Activated naive CD8-positive, alpha-beta T cell treated with anti-CD3 and anti-CD28 coated beads, Interleukin-2, amount 10 ng/mL, durations not matched to agents 7 days and 5 days (primary cell): ENCODE measurements around the gene EEF1A1. TPM values are rescaled to one million over a fixed set of nuclear protein-coding genes. Genes with fewer than 3 reads are reported as not detected.

ENCODE experiments used
- ATAC-seq: fragments of 150-1000 bp; cut with Tn5 transposase; one replicate; pipeline ENCODE4 v1.10.0; 2021; ENCODE audit warnings: low read depth, moderate library complexity
- POLR2A ChIA-PET: fragments of 350-600 bp; sonication (Branson Sonifier 250); formaldehyde crosslinking; loops from one replicate; lab custom pipeline; 2021; ENCODE audit warnings: antibody characterized with exemption; lab: Charles Lee
- DNase-seq: peaks from one replicate; pipeline ENCODE4 v3.0.0; 2021
- H3K27ac Mint-ChIP-seq: one replicate; pipeline ENCODE4 v1.8.0; 2022; ENCODE audit warnings: mild to moderate bottlenecking, mixed read lengths
- H3K27me3 Mint-ChIP-seq: one replicate; pipeline ENCODE4 v1.8.0; 2022; ENCODE audit warnings: mild to moderate bottlenecking, moderate library complexity, mixed read lengths
- H3K36me3 Mint-ChIP-seq: one replicate; pipeline ENCODE4 v1.8.0; 2021; ENCODE audit warnings: mild to moderate bottlenecking, mixed read lengths
- H3K4me1 Mint-ChIP-seq: one replicate; pipeline ENCODE4 v1.8.0; 2021; ENCODE audit warnings: mixed read lengths
- H3K4me3 Mint-ChIP-seq: one replicate; pipeline ENCODE4 v1.8.0; 2022; ENCODE audit warnings: mild to moderate bottlenecking, moderate library complexity, mixed read lengths
- H3K9me3 Mint-ChIP-seq: one replicate; pipeline ENCODE4 v1.8.0; 2021; ENCODE audit warnings: mixed read lengths
- total RNA-seq, 2 experiments: library from RNA; stranded (reverse); gene quantifications; one replicate each; pipeline ENCODE4 v1.2.3, GENCODE V29; 2021

EEF1A1 gene
- total RNA-seq, 2 experiments from 2014 or later, result 8,804 to 9,235 TPM

GRCh38 chr6:73476723-73477122 is 44.1 kb downstream of the EEF1A1 start:
- POLR2A ChIA-PET, result interaction anchor here (0.6 to 1.8 kb wide), 5 partner anchors 16 to 166 kb away, joined by 3 to 5 read pairs (median 3); partner anchors contain the start of gene MTO1
- Mint-ChIP-seq H3K9me3 (no peaks in the 10 kb centered on the region), H3K4me3 (no peak overlapping the region), H3K4me1 (peaks cover 8% of the 10 kb centered on the region), H3K27me3 (no peaks in the 10 kb centered on the region), H3K36me3 (peaks cover 33% of the 10 kb centered on the region), H3K27ac (no peak overlapping the region)
- ATAC-seq (no peak), DNase-seq (no peak)

- peaks cover 40% of the 10 kb centered on the region for H3K36me3 Mint-ChIP-seq
- peaks cover 19% of the 10 kb centered on the region for H3K4me1 Mint-ChIP-seq
- H3K27ac Mint-ChIP-seq, result peak overlapping the region; percentile 79
- DNase-seq (no peak), ATAC-seq (peak; percentile 51)
- no peaks in the 10 kb centered on the region for H3K27me3 Mint-ChIP-seq
- POLR2A ChIA-PET, result interaction anchor here (0.8 to 4.8 kb wide), 6 partner anchors 9 to 183 kb away, joined by 3 to 40 read pairs (median 4); partner anchors contain the start of genes CGAS, EEF1A1, MTO1 and SLC17A5
- H3K4me3 Mint-ChIP-seq, result peak overlapping the region; percentile 64
- H3K9me3 Mint-ChIP-seq, result no peaks in the 10 kb centered on the region
Observed at GRCh38 chr6:73471686-73472290, 49.0 kb downstream of the EEF1A1 start.

Other genes with a start within 250 kb of the EEF1A1 start
- not detected for gene DPPA5, start 166.8 kb downstream of the EEF1A1 start, total RNA-seq
- gene KHDC3L, start 158.4 kb downstream of the EEF1A1 start, total RNA-seq, result not detected
- 1 to 10 TPM; 1.1 to 1.4 TPM for gene OOEP, start 151.1 kb downstream of the EEF1A1 start, total RNA-seq
- gene DDX43, start 126.2 kb downstream of the EEF1A1 start, total RNA-seq, result 1 to 10 TPM; 1.3 to 3.5 TPM
- 10 to 100 TPM; 25.9 to 26.6 TPM for gene CGAS, start 68.7 kb downstream of the EEF1A1 start, total RNA-seq
- gene MTO1, start 59.3 kb downstream of the EEF1A1 start, total RNA-seq, result 10 to 100 TPM; 65.4 to 70.4 TPM
- 1 to 10 TPM; 9.2 to 9.3 TPM for gene SLC17A5, start 133.0 kb upstream of the EEF1A1 start, total RNA-seq
- gene CD109, start 175.2 kb upstream of the EEF1A1 start, total RNA-seq, result 1 to 10 TPM; 1.6 to 1.8 TPM